ENCODE results near the gene ACKR3.

ACKR3 gene

GRCh38 chr2:236550701-236551465 is 18.7 kb upstream of the ACKR3 start:
- DNase-seq: no peak

DNA sequence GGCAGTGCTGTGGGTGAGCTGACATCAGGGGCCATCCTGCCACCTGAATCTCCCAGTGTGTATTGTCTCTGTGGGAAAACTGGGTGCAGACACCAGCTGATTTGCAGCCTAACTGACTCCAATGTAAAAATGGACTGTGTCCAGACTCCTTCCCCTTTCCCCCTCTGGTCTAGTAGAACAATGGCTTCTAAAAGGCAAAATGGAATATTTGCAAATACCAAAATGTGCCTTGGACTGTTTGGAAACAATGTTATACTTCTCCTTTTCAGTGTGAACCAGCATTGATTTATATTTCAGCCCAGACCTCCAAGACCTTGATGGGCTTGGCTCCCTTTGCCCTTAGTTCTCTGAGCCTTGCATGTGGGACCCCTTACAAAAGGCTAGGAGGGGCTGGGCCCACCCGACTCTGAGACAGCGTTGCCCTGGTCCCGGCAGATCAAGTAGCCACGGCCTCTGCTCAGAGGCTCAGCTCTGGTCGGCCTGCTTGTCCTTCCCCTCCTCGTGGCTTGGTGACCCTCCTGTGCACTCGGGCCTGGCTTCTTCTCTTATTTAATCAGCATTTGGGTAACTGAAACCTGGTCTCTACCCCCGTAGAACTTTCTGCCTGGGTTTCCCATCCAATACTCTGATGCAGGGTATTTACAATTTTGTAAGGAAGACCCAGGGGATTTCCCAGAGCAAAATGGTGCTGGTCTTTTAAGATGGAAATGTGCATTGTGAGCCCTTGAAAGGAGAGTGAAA is 18.0 kb upstream of the ACKR3 start:
- no peak for DNase-seq

DNA sequence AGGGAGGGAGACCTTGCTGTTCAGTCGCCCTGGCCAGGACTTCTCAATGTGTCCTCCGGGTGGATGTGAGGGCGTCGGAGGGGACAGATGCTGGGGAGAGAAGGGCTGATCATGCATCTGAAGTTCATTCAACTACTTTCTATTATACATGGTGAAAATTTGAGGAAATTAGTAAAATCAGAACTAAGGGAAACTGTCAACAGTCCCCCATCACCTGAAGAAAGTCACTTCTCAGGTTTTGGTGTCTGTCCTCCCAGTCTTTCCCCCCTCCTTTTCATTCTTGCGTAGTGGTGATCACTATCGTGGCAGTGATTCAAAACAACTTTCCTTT is 17.4 kb upstream of the ACKR3 start:
- no peak for DNase-seq

DNA sequence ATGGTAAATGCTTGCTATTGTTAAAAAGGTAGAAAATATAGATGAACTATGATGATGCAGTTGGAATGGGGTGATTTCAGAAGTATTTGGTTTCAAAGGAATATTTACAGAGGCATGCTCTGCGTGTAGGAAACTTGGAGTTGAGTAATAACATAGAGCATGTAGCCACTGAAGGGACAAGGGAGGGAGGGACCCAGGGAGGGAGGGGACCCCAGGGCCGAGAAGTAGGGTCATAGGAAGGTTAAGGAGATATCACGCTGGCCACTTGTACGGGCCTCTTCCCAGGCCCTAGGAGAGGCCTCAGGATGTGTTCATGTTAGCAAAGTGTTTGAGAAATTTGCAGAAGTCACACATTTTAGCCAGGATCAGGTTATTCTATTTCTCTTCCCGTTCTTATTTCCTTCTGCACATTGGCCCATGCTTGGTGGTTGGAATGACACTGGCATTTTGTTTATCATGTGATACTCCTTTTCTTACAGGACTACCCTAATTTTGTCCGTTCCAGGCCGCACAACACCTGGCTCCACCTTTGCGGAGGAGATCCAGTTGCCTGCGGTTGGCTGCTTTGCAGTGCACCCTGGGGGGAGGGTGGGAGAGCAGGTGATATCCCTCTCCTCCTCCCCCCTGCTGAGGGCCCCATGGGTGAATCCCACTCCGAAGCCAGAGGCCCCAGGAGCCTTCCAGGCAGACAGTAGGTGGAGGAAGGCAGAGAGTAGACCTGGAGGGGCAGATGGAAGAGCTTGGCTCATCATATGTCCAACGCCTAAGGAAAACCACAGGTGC is 16.9 kb upstream of the ACKR3 start:
- DNase-seq: no peak

- no peak for DNase-seq
Observed at GRCh38 chr2:236553522-236553921, 16.1 kb upstream of the ACKR3 start.

DNA sequence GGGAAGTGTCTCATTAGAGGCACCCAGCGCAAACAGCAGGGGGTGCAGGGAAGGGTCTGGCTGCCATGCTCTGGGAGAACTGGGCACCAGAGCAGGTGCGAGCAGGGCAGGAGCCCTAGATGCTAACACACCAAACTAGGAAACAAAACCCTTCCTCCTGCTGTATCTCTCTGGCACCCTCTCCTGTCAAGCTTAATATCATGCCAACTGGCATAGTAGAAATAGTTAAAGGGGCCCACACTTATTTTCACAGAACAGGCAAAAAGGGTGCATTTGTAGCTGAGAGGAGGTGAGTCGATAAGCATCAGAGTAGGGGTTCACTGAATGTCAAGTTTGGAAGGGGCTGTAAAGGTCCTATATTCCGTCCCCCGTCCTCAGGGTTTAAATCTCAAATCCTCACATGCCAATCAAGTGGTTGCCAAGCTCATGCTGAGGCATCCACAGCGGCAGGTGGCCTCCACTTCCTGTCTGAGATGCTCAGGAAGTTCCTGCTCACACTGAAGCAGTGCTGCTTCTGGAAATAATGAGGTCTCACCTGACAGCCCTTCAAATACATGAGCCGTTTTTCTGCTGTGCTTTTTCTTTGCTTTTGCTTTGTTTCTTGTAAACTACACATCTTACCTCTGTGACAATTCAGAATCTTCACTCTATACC is 14.9 kb upstream of the ACKR3 start:
- DNase-seq: no peak

DNA sequence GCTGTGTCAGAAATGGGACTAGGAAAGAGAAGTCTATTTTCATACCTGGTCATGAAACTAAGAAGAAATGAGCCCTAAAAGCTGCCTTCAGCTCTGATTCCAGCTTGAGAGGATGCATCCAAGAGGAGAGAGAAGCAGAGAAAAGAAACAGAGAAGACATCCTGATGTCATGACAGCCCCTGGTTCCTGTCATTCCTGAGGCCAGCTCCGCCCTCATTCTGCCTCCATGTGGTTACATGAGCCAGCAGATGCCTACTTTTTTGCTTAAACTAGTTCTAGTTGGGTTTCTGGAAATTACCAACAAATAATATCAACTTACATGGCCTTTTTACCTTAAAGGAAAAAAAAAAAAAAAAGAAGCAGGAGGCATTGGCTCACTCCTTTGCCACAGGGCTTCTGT is 14.1 kb upstream of the ACKR3 start:
- no peak for DNase-seq

DNA sequence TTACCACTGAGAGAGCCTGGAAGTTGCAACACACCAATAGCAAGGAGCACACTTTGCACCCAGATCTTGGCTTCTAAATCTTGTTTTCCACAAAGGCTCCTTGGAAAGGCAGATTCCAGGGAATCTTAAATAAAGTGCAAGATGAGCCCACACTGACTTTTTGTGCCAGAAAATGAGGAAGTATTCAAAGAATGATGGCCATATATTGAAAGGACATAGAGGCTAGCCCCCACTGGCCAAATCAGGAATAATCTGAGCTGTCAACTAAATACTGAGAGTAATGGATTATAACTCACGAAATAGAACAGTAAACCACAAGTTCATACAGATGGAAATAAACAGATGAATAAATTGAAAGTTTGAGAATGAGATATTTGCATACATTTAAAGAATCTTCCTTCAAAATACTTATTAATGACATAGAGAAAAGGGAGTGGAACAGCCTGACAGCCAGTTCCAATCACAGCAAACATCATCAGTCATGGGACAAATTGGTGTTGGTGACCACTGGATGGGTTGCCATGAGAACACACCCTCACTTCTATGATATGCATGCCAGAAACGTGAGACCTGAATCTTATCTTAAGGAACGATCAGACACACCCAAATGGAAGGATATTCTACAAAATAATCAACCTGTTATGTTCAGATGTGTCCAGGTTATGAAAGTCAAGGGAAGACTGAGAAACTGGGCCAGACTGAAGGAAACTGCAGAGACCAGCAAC is 12.2 kb upstream of the ACKR3 start:
- DNase-seq: no peak

GRCh38 chr2:236558036-236558435 is 11.6 kb upstream of the ACKR3 start:
- no peak for DNase-seq

DNA sequence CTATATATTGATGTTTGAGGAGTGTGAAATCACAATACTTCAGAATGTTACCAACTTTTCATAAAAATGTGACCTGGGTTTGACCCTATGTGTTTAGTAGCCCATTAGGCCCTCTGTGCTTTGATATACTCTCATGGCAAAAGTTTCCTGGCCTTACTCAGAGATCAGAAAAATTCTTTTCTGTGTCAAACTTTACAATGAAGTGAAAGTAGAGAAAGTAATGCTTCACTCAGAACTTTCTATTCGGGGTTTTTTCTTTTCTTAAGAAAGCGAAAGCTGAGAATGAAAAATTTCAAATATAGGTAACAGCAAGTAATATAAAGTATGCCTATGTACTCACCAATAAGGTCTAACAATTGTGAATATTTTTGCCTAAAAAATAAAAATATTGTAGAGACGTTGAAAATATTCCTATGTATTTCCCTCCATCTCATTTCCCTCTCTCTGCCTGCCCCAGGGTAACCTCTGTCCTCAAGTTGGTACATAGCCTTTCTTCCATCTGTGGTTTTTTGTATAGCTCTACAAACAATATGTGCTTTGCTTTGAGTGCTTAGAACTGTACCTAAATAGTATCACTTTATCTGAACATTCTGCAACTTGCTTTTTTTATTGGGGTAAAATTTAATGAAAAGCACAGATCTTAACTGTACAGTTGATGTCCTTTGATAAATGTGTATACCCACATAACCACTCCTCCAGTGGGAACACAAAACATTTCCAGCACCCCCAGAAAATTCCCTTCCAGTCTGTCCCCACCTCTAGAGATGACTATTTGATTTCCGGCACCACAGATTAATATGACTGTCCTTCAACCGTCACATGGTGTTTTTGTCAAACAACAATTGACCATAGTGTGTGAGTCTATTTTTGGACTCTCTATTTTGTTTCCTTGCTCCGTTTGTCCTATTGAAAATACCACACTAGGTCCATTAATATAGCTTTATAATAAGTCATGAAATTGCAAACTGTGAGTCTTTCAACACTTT is 10.3 kb upstream of the ACKR3 start:
- DNase-seq: no peak

GRCh38 chr2:236561874-236562273 is 7.8 kb upstream of the ACKR3 start:
- DNase-seq: no peak

GRCh38 chr2:236562434-236562833 is 7.2 kb upstream of the ACKR3 start:
- no peak for DNase-seq

- no peak for DNase-seq
Observed at GRCh38 chr2:236563953-236564352, 5.7 kb upstream of the ACKR3 start.

- DNase-seq: no peak
Observed at GRCh38 chr2:236565212-236565611, 4.4 kb upstream of the ACKR3 start.

GRCh38 chr2:236565879-236566402 is 3.7 kb upstream of the ACKR3 start:
- DNase-seq: no peak

GRCh38 chr2:236566596-236566995 is 3.0 kb upstream of the ACKR3 start:
- DNase-seq: no peak

- no peak for DNase-seq
Observed at GRCh38 chr2:236568068-236568921, 1.3 kb upstream of the ACKR3 start.

GRCh38 chr2:236568922-236569572 is 578 bp upstream of the ACKR3 start:
- no peak for DNase-seq

GRCh38 chr2:236570081-236570868 is 650 bp downstream of the ACKR3 start:
- no peak for DNase-seq
